NCI-H1436 treated with DMSO at 0.1 percent for 48 hours (cell line): ENCODE data around the gene DAB2IP.

ENCODE experiments used
- DNase-seq: peaks from one replicate; lab custom pipeline; 2025; lab: John Stamatoyannopoulos, UW

Gene DAB2IP

DNA sequence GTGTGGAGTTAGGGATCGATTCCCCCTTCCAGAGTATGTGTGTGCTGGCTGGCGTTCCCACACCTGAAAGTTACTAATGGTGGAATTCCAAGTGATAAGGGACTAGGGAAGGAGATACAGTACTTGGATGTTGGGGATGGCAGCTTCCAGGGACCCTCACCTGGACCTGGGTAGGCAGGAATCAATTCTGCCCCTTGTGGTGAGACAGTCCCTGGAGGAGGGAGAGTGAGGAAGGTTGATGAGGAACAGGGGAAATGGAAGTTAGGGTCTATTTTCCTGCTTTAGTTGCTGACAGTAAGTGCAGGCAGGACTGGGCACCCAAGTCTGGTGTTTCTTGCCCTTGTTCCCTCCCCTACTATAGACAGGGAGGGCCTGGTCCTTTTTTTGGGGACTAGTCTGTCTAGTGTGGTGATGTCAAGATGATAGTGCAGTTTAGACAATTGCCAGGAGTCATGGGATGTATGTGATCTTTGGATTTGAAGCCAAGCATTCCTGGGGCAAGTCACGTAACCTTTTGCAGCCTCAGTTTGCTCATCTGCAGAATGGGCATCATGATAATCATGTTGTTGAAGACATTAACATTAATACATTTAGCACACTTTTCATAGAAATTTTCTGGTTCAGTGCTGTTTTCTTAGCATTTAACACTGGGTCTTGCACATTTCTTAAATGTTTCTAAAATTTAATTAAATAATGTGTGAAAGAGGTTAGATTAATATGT is 51.7 kb downstream of the DAB2IP start:
- no peak for DNase-seq

DNA sequence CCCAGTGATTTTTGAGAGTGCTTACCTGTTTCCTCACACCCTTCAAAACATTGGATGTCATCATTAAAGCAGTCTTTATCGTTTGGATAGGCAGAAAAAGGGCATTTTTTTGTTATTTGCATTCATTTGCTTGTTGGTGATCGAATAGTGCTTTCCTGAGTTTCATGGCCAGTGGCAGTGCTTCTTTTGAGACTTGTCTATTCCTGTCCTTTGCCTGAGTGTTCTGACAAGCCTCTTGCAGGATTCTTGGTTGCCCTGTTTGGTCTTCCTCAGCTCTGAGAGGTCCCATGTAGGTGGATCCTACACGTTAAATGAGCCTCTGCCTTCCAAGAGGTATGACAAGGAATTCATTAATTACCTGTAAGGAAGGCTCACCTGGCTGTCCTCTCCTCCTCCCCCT is 52.8 kb downstream of the DAB2IP start:
- DNase-seq = no peak

DNA sequence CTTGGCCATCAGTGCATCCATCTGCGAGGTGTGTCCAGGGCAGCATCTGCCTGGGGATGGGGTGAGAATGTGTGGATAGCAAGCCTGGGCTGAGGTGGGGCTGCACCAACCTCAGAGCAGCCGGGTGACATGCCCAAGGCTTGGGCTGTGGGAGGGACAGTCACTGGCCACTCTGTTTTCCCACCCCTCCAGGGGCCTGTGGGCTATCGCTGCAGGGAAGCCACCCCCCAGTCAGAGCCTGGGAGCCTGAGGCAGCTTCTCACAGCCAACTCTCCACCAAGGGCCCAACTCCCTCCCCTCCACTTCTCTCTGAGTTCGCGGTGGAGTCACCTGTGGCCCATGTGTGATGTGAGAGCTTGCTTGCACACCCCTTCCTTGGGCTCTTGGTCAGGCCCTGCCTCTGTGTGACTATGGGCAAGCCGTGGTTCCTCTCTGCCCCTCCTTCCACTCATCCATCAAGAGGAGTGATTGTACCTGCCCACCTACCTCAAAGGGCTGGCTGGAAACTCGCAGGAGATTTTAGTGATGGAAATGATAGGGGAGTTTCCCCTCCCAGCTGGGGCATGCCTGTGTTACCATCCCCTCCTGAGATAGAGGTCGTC is 54.8 kb downstream of the DAB2IP start:
- no peak for DNase-seq

DNA sequence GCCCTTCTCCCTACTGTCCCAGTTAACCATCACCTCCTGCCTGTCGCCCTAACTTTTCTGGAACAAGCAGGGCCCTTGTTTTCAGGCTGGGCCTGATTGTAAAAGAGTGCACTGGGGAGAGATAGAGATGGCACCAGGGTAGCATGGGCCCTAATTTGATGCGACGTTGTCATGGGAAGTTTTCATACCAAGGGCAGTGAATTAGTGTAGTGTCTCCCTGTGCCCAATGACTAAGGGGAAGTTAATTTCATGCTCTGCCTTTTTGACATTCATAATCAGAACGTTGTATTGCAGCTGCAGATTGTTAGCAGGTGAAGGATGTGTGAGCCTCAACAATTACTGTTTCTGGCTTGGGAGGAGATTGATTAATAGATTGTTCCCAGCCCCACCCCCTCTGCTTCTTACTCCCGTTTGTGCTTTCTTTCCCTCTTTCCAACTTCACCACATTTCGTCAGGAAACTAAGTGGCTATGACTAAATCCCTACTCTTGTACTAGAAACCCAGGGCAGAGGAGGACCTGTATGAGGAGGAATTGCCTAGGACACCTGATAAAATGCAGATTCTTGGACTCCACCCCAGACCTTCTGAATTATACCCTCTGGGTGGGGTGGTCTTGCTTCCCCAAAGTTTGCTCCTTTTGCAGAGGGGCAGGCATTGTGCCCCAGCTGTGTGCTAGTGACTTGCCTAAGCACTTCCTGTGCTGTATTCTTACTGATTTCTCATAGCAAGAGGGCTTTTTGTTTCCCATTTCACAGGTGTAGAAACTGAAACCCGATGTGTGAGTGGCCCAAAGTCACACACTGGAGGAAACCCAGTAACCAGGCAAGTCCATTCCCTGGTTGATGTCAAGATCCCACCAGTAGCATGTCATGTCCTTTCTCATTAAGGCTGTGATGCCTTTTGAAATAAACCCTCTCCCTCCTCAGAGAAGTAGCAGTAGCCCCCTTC is 56.3 kb downstream of the DAB2IP start:
- DNase-seq = no peak

DNA sequence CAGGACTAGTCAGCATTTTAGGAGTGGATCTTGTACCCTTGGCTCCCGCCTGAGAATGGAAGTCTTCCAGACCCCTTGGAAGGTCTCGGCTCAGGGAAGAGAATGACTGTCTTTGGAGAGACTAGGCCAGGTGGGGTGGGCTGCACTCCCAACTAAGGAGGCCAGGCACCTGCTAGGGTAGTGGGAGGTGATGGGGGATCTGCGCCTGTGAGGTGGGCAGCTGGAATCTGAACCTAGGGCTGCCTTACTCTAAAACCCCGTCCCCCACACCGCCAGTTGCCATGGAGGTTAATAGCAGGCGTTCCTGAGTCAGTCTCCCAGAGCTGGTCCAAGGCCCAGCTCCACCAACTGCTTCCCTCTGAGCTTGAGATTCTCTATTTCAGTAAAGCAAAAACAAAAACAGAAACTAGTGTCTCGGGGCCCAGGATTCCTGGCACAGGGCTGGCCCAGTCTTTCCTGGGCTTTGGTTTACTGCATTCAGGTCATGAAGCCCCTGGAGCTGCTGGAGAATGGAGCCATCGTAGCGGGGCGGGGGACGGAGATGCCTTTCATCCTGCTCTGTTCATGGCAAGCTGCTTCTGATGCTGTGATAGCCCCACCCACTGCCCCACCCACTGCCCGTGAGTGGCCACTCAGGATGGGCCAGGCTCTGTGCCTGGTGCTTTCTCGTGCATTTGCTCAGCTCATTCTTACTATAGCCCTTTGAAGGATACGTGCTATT is 57.5 kb downstream of the DAB2IP start:
- no peak for DNase-seq

DNA sequence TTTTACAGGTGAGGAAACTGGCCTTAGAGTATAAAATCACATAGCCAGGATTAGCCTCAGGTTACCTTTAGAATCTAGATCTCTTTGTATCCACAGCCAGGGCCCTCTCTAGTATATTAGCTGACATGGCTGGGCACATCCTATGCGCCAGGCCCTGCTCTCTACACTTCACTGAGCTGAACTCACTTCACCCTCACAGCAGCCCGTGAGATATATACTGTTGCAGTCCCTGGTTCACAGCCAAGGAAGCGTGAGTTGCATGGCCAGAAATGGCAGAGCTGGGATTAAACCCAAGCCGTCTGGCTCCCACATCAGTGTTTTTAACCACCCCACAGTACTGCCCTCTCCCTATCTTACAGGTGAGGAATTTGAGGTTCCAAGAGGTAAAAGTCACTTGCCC is 58.4 kb downstream of the DAB2IP start:
- no peak for DNase-seq

DNA sequence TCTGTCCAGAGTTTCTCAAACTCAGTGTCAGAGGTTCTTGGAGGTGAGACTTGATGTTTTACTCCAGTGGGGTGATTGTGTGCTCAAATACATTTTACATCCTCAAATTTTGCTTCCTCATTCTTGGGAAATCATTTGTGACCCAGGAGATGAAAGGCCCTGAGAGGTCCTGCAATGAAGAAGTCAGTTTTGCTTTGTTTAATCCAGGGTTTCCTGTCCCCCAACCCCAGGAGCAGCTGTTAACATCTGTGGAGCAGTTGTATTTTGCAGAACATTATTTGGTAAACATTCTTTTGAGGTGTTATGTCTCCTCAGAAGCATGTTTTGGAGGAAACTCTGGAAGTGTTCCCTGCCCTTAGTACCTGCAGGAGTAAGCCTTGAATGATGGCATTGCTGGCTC is 59.8 kb downstream of the DAB2IP start:
- DNase-seq = no peak

DNA sequence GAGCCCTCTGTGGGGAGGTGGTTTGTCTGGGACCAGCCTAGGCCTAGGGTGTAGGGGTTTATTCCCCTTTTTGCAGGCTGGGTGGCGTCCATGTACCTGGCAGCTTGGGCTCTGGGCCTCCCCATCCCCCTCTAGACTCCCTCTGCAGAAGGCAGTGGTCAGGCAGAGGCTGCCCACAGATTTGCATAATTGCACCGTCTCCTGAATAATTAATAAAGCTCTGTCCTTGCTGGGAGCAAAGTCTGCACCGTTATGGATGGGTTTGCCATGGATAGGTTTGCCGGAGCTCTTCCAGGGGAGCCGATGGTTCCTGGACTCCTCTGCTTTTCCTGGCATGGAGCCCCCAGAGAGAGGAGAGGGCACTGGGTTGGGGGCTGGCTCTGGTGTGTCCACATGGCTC is 60.4 kb downstream of the DAB2IP start:
- no peak for DNase-seq

DNA sequence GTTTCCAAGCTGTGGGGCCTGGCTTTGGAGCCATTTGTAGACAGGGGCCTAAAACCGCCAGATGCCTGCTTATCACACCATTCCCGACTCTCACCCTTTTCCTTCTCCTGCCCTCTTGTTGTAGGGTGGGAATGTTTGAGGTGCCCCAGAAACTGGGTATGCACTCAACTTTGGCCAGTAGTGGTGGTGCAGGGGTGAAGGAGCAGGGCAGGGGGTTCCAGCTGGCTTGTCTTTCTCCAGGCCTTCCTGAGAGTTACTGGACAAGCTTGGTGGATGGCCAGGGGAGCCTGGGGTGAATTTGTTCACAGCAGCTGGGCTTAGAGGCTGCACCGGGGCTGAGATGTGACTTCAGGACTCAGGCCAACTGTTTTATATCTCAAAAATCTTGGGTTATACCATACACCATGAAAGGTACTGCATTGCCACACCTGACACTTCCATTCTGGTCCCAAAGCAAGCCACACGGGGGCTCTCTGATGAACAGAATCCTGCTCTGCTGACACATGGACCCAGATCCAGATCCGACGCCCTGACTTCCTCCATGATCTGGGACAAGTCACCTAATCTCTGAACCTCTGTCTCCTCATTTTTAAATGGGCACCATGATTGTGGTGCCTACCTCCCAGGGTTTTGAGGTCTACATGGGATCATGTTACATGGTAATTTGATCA is 62.1 kb downstream of the DAB2IP start:
- DNase-seq = no peak

DNA sequence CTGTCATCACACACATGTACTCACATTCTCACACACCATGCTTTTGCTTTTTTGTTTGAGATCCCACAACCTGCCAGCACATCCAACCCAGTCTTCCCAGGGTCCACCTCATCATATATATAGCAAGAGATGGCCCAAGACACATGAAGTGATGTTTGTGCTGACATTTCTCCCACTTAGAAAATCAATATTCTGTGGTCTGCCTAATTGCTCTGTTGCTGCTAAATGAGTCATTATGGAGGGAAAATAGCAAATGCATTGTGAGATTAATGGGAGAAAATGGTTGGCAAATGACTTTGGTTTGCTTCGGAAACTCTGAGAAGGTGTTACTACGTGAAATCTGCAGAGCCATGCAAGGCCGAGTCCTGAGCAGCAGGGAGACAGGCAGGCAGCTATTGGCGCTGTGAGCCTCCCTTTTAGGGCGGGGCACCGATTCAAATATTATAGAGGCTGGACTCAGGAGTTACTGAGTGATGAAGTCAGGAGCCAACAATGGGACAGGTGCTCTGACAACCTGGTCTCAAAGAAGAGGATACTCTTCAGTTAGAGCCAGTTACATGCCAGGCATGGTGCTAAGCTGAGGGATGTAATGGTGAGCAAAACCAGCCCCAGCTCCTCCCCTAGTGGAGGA is 62.8 kb downstream of the DAB2IP start:
- no peak for DNase-seq

DNA sequence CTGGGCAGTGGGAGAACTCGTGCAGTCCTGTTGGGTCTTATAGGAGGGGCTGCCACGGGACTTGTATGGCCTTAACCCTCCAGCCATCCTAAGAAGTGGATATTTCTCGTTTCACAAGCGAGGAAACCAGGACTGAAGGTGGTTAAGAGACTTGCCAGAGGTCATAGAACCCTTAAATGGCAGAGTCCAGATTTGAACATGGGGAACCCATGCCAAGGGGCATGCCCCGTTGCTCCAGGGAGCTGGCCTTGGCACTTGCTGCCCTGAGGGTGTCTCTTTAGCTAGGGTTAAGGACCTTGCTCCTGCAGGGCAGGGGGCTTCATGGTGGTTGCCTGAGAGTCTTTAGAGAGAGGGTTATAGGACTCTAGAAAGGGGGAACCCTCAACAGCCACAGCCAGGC is 63.4 kb downstream of the DAB2IP start:
- DNase-seq = no peak

DNA sequence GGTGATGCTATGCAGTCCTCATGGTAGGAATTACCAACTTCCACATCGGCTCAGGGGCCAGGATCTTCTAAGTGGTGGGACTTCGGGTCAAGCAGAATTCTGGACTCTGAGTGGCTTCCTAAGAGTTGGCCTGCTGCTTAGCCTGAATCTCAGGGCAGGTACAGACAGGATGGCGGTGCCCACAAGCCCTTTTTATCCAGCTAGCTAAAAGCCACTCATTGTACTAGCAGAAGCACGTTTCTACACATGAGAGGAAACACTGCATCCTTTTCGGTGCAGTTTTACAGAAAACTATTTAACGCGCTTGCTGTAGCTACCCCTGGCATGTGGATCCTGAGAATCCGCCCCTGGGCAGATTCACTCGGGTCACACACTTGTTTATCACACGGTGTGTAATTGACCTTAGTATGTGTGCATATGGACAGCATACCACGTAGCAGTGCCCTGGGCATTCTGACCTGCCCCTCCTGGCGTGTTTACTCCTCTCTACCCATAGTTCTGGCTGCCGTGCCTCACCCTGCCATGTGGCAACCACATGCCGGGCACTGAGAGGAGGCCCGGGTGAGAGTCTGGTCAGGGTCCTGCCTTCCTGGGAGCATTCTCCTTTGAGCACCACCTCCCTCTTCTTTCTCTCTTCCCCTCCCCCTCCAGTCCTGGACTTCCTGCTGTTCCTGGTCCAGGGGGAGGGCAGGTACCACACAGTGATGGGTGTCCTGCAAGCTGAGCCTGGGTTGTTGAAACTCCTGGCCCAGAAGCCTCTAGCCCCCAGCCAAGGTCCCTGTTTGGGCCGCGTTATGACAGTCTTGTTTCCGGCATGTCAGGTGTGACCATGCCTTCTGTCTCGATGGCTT is 65.9 kb downstream of the DAB2IP start:
- no peak for DNase-seq

DNA sequence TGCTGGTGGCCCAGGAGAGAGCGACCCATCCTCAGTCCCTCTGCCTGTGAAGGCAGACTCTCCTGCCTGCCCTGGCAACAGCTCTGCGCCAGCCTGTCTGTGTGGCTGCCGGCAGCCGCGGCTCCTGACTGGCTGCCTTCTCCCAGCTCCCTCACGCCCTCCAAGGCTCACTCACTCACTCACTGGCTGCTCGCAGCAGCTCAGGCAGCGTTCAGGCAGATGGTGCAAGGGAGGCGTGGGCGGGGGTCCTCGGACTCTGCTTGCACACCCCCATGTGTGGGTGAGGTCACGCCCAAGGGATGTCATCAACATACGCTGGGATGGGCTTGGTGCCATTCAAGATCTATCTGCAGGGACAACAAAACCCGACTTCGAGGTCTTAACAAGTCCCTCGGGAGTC is 66.7 kb downstream of the DAB2IP start:
- no peak for DNase-seq

DNA sequence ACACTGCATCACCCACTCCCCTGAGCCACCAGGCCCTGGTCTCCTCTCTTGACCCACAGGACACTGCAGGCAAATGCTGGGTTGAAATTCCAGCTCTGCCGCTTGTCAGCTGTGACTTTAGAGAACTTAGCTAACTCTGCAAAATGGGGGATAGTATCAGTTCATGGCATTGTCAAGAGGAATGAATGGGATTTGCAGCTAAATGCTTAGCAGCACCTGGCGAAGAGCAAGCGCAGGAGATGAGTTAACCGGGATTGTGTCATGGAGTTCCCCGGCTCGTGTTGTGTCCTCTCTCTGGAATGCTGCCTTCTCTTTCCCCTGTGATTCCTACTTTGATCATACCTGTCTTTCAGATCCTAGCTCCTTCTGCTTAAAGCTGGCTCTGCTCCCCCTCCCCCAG is 67.1 kb downstream of the DAB2IP start:
- DNase-seq = no peak

DNA sequence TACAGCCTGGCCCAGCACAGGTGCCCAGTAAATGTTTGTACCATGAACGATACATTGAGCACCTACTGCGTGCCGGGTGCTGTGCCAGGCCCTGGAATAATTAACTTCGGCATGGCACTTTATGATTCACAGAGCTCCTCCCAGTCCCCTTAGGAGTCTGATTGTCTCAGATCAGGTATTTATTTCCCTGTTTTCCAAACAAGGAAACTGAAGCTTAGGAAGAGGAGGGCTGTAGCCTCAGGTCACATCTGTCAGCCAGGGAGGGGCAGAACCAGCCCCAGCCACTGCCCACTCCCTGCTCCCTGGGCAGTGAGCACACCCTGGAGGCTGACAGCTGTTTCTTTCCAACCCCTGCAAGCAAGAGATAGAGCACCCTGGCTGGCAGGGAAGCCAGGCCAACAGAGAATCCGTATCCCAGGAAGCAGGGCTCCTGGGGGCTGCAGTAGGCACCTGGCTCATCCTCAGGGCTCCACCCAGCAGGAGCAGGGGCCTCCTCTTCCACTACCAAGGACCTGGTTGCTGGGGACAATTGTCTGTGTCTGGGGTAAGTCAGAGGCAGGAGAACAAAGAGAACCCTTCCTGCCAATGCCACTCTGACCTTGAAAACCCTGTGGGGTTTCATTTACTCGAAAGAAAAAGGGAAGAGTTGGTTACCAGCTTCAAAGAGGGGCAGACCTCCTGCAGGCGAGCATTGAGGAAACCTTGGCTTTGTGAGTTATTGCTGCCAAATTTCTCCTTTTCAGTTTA is 69.0 kb downstream of the DAB2IP start:
- DNase-seq = no peak

DNA sequence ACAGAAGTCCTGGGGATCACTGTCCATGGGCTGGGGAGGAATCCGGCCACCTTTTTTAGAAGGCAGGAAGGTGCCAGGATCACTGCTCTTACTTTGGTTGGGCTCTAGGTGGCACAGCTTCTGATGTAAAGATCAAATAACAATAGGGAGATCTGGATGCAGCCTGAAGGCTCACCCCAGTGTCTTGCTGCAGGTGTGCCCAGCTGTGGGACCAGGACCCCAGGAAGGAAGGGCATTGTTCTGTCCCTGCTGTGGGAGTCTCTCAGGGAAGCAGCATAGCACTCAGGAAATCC is 69.6 kb downstream of the DAB2IP start:
- DNase-seq = no peak

DNA sequence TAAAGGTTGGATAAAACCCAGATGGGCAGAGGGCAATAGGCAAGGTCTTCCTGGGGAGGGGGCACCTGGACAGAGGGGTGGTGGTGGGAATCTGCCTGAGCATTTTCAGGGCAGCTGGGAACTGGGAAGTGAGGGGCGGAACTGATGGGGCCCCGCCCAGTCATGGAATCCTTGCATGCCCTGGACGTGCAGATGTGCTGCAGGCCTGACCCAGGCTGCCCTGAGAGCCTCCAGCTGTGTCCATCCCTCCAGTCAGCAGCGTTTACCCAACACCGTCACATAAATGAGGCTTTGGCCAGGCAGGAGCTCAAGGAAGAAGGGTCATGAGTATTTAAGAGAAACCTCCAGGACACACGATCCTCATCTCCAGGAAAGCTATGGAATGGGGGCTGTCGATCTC is 70.3 kb downstream of the DAB2IP start:
- no peak for DNase-seq

DNA sequence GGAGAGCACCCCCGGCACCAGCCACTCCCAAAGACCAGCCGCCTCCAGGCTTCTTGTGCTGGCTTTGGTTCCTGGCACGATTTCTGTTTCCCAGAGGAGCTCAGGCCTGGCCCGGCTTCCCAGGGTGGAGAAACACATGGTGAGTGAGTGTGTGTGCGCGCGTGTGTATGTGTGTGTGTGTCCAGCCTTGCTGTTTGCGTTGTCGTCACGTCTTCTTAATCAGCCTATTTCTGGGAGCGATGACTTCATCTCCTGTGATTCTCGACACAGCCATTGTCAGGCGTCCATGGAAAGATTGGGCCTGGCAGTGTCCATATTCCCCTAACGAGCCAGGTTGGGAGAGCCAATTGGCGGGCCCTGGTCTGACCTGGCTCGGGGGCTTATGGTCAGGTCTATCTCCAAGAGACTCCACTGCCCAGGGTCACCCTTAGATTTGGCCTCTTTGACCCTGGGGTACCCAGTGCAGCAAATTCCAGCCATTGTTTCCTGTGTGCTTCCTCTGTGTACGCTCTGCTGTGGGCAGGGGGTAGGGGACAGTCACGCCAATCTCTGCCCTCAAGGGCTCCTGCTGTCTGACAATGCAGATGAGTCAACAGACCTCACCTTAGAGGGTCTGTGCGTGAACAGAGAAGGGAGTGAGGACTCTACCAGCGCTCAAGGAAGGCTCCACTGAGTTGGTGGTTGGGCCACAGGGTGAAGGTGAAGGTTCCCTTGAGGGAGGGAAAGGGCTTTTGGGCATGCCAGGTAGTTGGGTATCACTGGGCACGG is 73.8 kb downstream of the DAB2IP start:
- no peak for DNase-seq
